ENCODE data around the gene LRP1B.

DNA sequence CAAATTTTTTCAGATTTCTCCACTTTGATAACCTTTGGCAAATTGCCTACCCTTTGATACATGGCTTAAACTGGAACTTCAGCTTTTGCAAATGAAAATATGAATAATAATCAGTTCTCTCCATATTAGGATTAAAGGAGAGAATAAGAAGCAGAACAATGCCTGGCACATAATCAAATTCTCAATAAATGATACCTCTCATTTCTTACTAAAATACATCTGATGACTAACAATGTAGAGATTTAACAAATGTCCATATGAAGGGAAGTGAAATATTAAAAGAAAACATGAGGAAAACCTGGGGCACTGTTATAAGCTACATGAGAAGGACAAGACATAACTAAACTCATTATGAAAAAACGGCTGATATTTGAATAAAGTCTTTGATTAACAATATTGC is 1103.6 kb downstream of the LRP1B start:
- TF ChIP-seq, protein P1, sequence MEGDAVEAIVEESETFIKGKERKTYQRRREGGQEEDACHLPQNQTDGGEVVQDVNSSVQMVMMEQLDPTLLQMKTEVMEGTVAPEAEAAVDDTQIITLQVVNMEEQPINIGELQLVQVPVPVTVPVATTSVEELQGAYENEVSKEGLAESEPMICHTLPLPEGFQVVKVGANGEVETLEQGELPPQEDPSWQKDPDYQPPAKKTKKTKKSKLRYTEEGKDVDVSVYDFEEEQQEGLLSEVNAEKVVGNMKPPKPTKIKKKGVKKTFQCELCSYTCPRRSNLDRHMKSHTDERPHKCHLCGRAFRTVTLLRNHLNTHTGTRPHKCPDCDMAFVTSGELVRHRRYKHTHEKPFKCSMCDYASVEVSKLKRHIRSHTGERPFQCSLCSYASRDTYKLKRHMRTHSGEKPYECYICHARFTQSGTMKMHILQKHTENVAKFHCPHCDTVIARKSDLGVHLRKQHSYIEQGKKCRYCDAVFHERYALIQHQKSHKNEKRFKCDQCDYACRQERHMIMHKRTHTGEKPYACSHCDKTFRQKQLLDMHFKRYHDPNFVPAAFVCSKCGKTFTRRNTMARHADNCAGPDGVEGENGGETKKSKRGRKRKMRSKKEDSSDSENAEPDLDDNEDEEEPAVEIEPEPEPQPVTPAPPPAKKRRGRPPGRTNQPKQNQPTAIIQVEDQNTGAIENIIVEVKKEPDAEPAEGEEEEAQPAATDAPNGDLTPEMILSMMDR (IDR thresholded peaks at IDR 0.05), result no peak
- no peak for TF ChIP-seq POLR2AphosphoS5 (IDR thresholded peaks at IDR 0.05)

Measured in esophagus muscularis mucosa (tissue), 3 donors.